WTC11 (cell line): ENCODE results near the gene WDPCP. TPM values are rescaled to one million over a fixed set of nuclear protein-coding genes. Genes with fewer than 3 reads are reported as not detected.
A peak's percentile ranks its signal among the peaks of the same experiment; 100 is the strongest.
"Not testable (repeated sequence)": the region's sequence is repeated elsewhere in the genome, so short reads cannot be mapped to it uniquely, and the experiment has no call there.

Experiments used
- ATAC-seq: fragments of 200-7000 bp; cut with Tn5 transposase; 2 replicates; pipeline ENCODE4 v1.10.0; 2021; ENCODE audit warnings: mild to moderate bottlenecking, moderate library complexity
- CTCF ChIA-PET: fragments of 300-600 bp; sonication (Branson Sonifier 250); formaldehyde crosslinking; loops from one replicate; lab custom pipeline; 2021; ENCODE audit warnings: antibody characterized with exemption; lab: Charles Lee
- POLR2A ChIA-PET: fragments of 350-600 bp; sonication (Branson Sonifier 250); formaldehyde crosslinking; loops from one replicate; lab custom pipeline; 2021; ENCODE audit warnings: antibody characterized with exemption; lab: Charles Lee
- DNase-seq: peaks from one replicate; pipeline ENCODE4 v3.0.0; 2021; ENCODE audit warnings: low spot score
- H3K27ac Mint-ChIP-seq: 2 replicates; pipeline ENCODE4 v1.8.0; 2021; ENCODE audit warnings: mixed read lengths
- H3K27me3 Mint-ChIP-seq: 2 replicates; pipeline ENCODE4 v1.8.0; 2021; ENCODE audit warnings: low read depth, mild to moderate bottlenecking, moderate library complexity, mixed read lengths
- H3K36me3 Mint-ChIP-seq: 2 replicates; pipeline ENCODE4 v1.8.0; 2021; ENCODE audit warnings: mixed read lengths
- H3K4me1 Mint-ChIP-seq: 2 replicates; pipeline ENCODE4 v1.8.0; 2022; ENCODE audit warnings: mixed read lengths
- H3K4me3 Mint-ChIP-seq: 2 replicates; pipeline ENCODE4 v1.8.0; 2021; ENCODE audit warnings: mild to moderate bottlenecking, moderate library complexity, mixed read lengths
- H3K9me3 Mint-ChIP-seq: 2 replicates; pipeline ENCODE4 v1.8.0; 2021; ENCODE audit warnings: mixed read lengths
- AFF4 ChIP-seq: sonication (generic); formaldehyde crosslinking; IDR thresholded peaks from 2 replicates; pipeline ENCODE4 v1.8.1; 2023; ENCODE audit warnings: mild to moderate bottlenecking, missing genetic modification reagents, borderline replicate concordance
- CREB1 ChIP-seq: sonication (generic); formaldehyde crosslinking; IDR thresholded peaks from 2 replicates; pipeline ENCODE4 v1.8.0; 2023; ENCODE audit warnings: mild to moderate bottlenecking, missing genetic modification reagents
- CREM ChIP-seq: sonication (generic); formaldehyde crosslinking; IDR thresholded peaks from 2 replicates; pipeline ENCODE4 v1.8.1; 2022; ENCODE audit warnings: mild to moderate bottlenecking, missing genetic modification reagents, moderate library complexity
- CTCF ChIP-seq: fragments of 200-600 bp; IDR thresholded peaks from 2 replicates; pipeline ENCODE4 v1.8.0; 2022; ENCODE audit warnings: antibody characterized with exemption
- E2F5 ChIP-seq: sonication (generic); formaldehyde crosslinking; IDR thresholded peaks from 2 replicates; pipeline ENCODE4 v1.8.1; 2022; ENCODE audit warnings: mild to moderate bottlenecking, moderate library complexity, missing genetic modification reagents
- EMX1 ChIP-seq: fragments of 250-450 bp; sonication (Bioruptor Pico); IDR thresholded peaks from 2 replicates; pipeline ENCODE4 v1.8.0; 2021; ENCODE audit warnings: mild to moderate bottlenecking
- GABPB1 ChIP-seq: sonication (generic); formaldehyde crosslinking; IDR thresholded peaks from 2 replicates; pipeline ENCODE4 v1.8.1; 2023; ENCODE audit warnings: mild to moderate bottlenecking, missing genetic modification reagents
- MAX ChIP-seq: sonication (generic); formaldehyde crosslinking; IDR thresholded peaks from 2 replicates; pipeline ENCODE4 v1.8.0; 2022; ENCODE audit warnings: mild to moderate bottlenecking, missing genetic modification reagents
- NFE2L1 ChIP-seq: sonication (generic); formaldehyde crosslinking; IDR thresholded peaks from 2 replicates; pipeline ENCODE4 v1.8.1; 2023; ENCODE audit warnings: missing genetic modification reagents
- OVOL2 ChIP-seq: fragments of 250-450 bp; sonication (Bioruptor Pico); IDR thresholded peaks from 2 replicates; pipeline ENCODE4 v1.9.0; 2021; ENCODE audit warnings: mild to moderate bottlenecking, borderline replicate concordance
- PREB ChIP-seq: sonication (generic); formaldehyde crosslinking; IDR thresholded peaks from 2 replicates; pipeline ENCODE4 v1.8.1; 2022; ENCODE audit warnings: mild to moderate bottlenecking, missing genetic modification reagents, moderate library complexity, borderline replicate concordance
- RORB ChIP-seq: fragments of 250-450 bp; sonication (Bioruptor Pico); IDR thresholded peaks from 2 replicates; pipeline ENCODE4 v1.9.0; 2021; ENCODE audit warnings: mild to moderate bottlenecking
- SMAD3 ChIP-seq: sonication (generic); formaldehyde crosslinking; IDR thresholded peaks from 2 replicates; pipeline ENCODE4 v1.8.0; 2022; ENCODE audit warnings: missing genetic modification reagents, mild to moderate bottlenecking, borderline replicate concordance
- SP1 ChIP-seq: sonication (generic); formaldehyde crosslinking; conservative IDR thresholded peaks from 2 replicates; pipeline ENCODE4 v1.8.1; 2022; ENCODE audit warnings: missing genetic modification reagents
- TEAD1 ChIP-seq: sonication (generic); formaldehyde crosslinking; IDR thresholded peaks from 2 replicates; pipeline ENCODE4 v1.8.0; 2022; ENCODE audit warnings: mild to moderate bottlenecking, missing genetic modification reagents
- ZNF396 ChIP-seq: fragments of 250-450 bp; sonication (Bioruptor Pico); IDR thresholded peaks from 2 replicates; pipeline ENCODE4 v1.8.0; 2021; ENCODE audit warnings: mild to moderate bottlenecking, moderate library complexity, borderline replicate concordance
- ZNF423 ChIP-seq: fragments of 250-450 bp; sonication (Bioruptor Pico); IDR thresholded peaks from 2 replicates; pipeline ENCODE4 v2.1.2; 2022; ENCODE audit warnings: mild to moderate bottlenecking, moderate library complexity
- ZNF512 ChIP-seq: sonication (generic); formaldehyde crosslinking; IDR thresholded peaks from 2 replicates; pipeline ENCODE4 v1.8.1; 2022; ENCODE audit warnings: missing genetic modification reagents, borderline replicate concordance
- total RNA-seq: library from RNA; stranded (reverse); gene quantifications from 3 replicates; pipeline ENCODE4 v1.2.3, GENCODE V29; 2021

WDPCP gene
- total RNA-seq, 1 experiment from 2014 or later = 10.9 TPM

- TF ChIP-seq PREB (CRISPR knock-in tag) = no peak
These were observed 103.4 kb downstream of the WDPCP start (continued) for GRCh38 chr2:63484901-63485300.

GRCh38 chr2:63484481-63484880 is 103.8 kb downstream of the WDPCP start:
- ChIA-PET POLR2A (no interaction called here), CTCF (no interaction called here)
- no peaks in the 10 kb centered on the region for H3K36me3 Mint-ChIP-seq
- TF ChIP-seq SMAD3 (CRISPR knock-in tag) = no peak
- TF ChIP-seq ZNF512 (CRISPR knock-in tag) = no peak
- no peak for TF ChIP-seq OVOL2 (CRISPR knock-in tag)
- no peak for TF ChIP-seq GABPB1 (CRISPR knock-in tag)
- no peaks in the 10 kb centered on the region for H3K27me3 Mint-ChIP-seq
- no peaks in the 10 kb centered on the region for H3K9me3 Mint-ChIP-seq
- no peak for DNase-seq
- H3K4me1 Mint-ChIP-seq = peaks cover 10% of the 10 kb centered on the region
- H3K4me3 Mint-ChIP-seq = no peak overlapping the region
- no peak overlapping the region; the same call in 1 of the 2 replicates for H3K27ac Mint-ChIP-seq
- ATAC-seq = no peak

GRCh38 chr2:63477686-63478085 is 110.6 kb downstream of the WDPCP start:
- peaks cover 8% of the 10 kb centered on the region for H3K4me1 Mint-ChIP-seq
- no peaks in the 10 kb centered on the region for H3K27me3 Mint-ChIP-seq
- DNase-seq = no peak
- no peak overlapping the region for H3K27ac Mint-ChIP-seq
- no peaks in the 10 kb centered on the region for H3K36me3 Mint-ChIP-seq
- peak; percentile 53; the same call in 1 of the 2 replicates for ATAC-seq
- TF ChIP-seq TEAD1 (CRISPR knock-in tag) (0 out of 2 replicates have a peak, but pooled peaks have one; percentile 15), RORB (no peak)
- no peak overlapping the region for H3K4me3 Mint-ChIP-seq
- ChIA-PET POLR2A (no interaction called here), CTCF (interaction anchor here (1.4 kb wide), 1 partner anchor 10 kb away, joined by 3 read pairs; no protein-coding TSS in a partner anchor)
- H3K9me3 Mint-ChIP-seq = no peaks in the 10 kb centered on the region

GRCh38 chr2:63469313-63469712 is 119.0 kb downstream of the WDPCP start:
- H3K27me3 Mint-ChIP-seq, H3K4me1 Mint-ChIP-seq, DNase-seq, ATAC-seq, H3K4me3 Mint-ChIP-seq, H3K27ac Mint-ChIP-seq, POLR2A ChIA-PET: not testable (repeated sequence)
- Mint-ChIP-seq H3K36me3 (peaks cover 15% of the 10 kb centered on the region), H3K9me3 (peaks cover 23% of the 10 kb centered on the region)
- CTCF ChIA-PET = interaction anchor here (1.2 kb wide), 1 partner anchor 18 kb away, joined by 4 read pairs; no protein-coding TSS in a partner anchor

GRCh38 chr2:63465633-63466032 is 122.6 kb downstream of the WDPCP start:
- peaks cover 4% of the 10 kb centered on the region; the same call in 1 of the 2 replicates for H3K4me1 Mint-ChIP-seq
- ChIA-PET CTCF (no interaction called here), POLR2A (no interaction called here)
- H3K27me3 Mint-ChIP-seq = no peaks in the 10 kb centered on the region
- H3K36me3 Mint-ChIP-seq = peaks cover 39% of the 10 kb centered on the region
- peaks cover 37% of the 10 kb centered on the region for H3K9me3 Mint-ChIP-seq
- ATAC-seq (no peak), DNase-seq (no peak)
- no peak overlapping the region for H3K27ac Mint-ChIP-seq
- H3K4me3 Mint-ChIP-seq = no peak overlapping the region
- TF ChIP-seq TEAD1 (CRISPR knock-in tag) (no peak), AFF4 (CRISPR knock-in tag) (no peak), CTCF (no peak), NFE2L1 (no peak), ZNF423 (CRISPR knock-in tag) (no peak), EMX1 (no peak), MAX (no peak), SP1 (no peak), E2F5 (no peak), ZNF396 (CRISPR knock-in tag) (no peak), CREM (CRISPR knock-in tag) (no peak), CREB1 (CRISPR knock-in tag) (no peak)
